Sigmoid colon (tissue), 7 donors: ENCODE data around the gene SF3B6. TPM values are rescaled to one million over a fixed set of nuclear protein-coding genes. Genes with fewer than 3 reads are reported as not detected.

ENCODE experiments used
- DNase-seq: peaks from one replicate; pipeline ENCODE4 v3.0.0-alpha.2; 2019
- H3K27ac ChIP-seq, 4 donors: fragments of 200-600 bp; sonication (generic); one replicate each; pipeline ENCODE4 v1.5.1; 2016 to 2019; ENCODE audit warnings: mild to moderate bottlenecking in 1 of 4
- H3K27me3 ChIP-seq, 3 donors: fragments of 200-600 bp; sonication (generic); one replicate each; pipeline ENCODE4 v1.5.1; 2019; ENCODE audit warnings: mild to moderate bottlenecking in 1 of 3
- H3K36me3 ChIP-seq, 4 donors: fragments of 200-600 bp; sonication (generic); one replicate each; pipeline ENCODE4 v1.5.1; 2016 to 2019
- H3K4me1 ChIP-seq, 4 donors: fragments of 200-600 bp; sonication (generic); one replicate each; pipeline ENCODE4 v1.5.1; 2017 to 2019
- H3K4me3 ChIP-seq, 4 donors: fragments of 200-600 bp; sonication (generic); one replicate each; pipeline ENCODE4 v1.5.1; 2017 to 2019; ENCODE audit warnings: mild to moderate bottlenecking in 2 of 4, moderate library complexity in 1 of 4
- H3K9me3 ChIP-seq, 4 donors: fragments of 200-600 bp in 3 of 4; sonication (generic) in 3 of 4; one replicate each; pipeline versions ENCODE4 v1.5.1 to v1.6.1; 2013 to 2019
- EP300 ChIP-seq, 4 donors: sonication (generic); formaldehyde crosslinking; IDR thresholded peaks; one replicate each; pipeline ENCODE4 v1.6.1; 2017; ENCODE audit warnings: antibody characterized with exemption in 4 of 4
- POLR2A ChIP-seq, 2 donors: fragments of 450-650 bp; IDR thresholded peaks; one replicate each; pipeline ENCODE4 v1.6.1; 2016; ENCODE audit warnings: antibody characterized with exemption in 2 of 2, mild to moderate bottlenecking in 2 of 2, moderate library complexity in 2 of 2
- POLR2AphosphoS5 ChIP-seq, 4 donors: sonication (generic); formaldehyde crosslinking; IDR thresholded peaks; one replicate each; pipeline ENCODE4 v1.6.1; 2017; ENCODE audit warnings: antibody characterized with exemption in 4 of 4
- WGBS, 2 donors: extraction: QIAGEN DNeasy Blood & Tissue Kit; methylation state at CpG; one replicate each; pipeline ENCODE4 v1.1.7; 2013; 5-methylcytosine and 5-hydroxymethylcytosine counted together
- intact Hi-C: fragments of 100-400 bp; cut with DNase I; formaldehyde crosslinking; loops from one replicate; pipeline ENCODE4 v1.15.1; 2023
- polyA plus RNA-seq, 3 donors: library from polyadenylated mRNA; stranded (reverse); fragments of 200-250 nt; gene quantifications; one replicate each; pipeline ENCODE4 v1.2.3, GENCODE V29; 2013
- total RNA-seq, 4 donors: library from RNA; depleted of rRNA; stranded (reverse); fragments of >200 nt; gene quantifications; one replicate each; pipeline ENCODE4 v1.1.0, GENCODE V29; 2016
- TF ChIP-seq, protein P1 (sequence below), 4 experiments: fragments of 450-650 bp in 3 of 4; fragments of 200-600 bp in 1 of 4; IDR thresholded peaks; one replicate each; pipeline ENCODE4 v1.5.1; 2016 to 2019; ENCODE audit warnings: antibody characterized with exemption in 4 of 4, mild to moderate bottlenecking in 3 of 4, moderate library complexity in 2 of 4
- donor health status: healthy with polysubstance abuse.
- donor health status: Bipolar disorder and iron deficiency.
- donor health status: healthy.

SF3B6 gene
- total and polyA plus RNA-seq, 7 donors: 95.6 to 255 (median 140) TPM

DNA sequence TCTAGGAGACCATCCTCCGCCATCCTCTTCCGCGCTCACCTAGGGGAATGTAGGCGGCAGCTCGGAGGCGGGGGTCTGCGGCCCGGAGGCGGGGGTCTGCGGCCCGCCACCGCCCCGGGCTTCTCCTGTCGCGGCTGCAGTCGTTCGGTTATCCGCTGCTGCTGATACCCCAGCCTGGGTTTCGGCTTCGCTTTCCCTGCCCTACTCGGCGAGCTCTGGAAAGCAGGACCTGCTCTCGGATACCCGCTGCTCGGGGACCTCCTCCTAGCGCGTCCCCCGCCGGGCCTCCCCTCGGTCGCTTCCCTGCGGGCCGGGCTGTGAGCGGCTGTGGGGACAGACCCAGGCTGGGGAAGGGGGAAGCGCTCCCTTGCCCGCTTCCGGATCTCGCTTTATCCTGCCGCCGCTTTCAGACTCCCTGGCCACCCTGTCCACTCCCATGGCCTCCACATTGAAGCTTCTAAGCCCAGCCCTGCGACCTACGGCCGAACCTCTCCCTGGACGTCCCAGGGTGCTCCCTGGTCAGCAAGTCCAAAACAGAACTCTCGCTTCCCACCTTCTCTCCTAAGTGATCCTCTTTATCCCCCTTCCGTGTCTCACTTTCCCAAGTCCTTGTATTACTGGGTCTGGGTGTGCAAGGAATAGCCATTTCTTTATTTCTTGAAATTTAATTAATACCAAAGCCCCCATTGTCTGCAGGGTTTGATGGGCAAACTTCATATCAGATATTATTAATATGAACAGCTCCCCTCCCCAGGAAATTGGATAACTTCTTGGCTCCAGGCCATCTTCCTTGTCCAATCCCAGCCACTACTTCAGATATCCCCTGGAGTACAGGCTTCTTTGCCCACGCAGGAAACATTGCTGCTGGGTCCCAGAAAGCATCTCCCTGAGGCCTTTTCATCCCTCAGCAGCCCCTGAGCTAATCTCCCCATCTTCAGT is 25.8 kb downstream of the SF3B6 start:
- TF ChIP-seq POLR2AphosphoS5 (IDR thresholded peaks at IDR 0.05) (no peak), EP300 (IDR thresholded peaks at IDR 0.05) (no peak), POLR2A (IDR thresholded peaks at IDR 0.05) (no peak)
- TF ChIP-seq, protein P1, sequence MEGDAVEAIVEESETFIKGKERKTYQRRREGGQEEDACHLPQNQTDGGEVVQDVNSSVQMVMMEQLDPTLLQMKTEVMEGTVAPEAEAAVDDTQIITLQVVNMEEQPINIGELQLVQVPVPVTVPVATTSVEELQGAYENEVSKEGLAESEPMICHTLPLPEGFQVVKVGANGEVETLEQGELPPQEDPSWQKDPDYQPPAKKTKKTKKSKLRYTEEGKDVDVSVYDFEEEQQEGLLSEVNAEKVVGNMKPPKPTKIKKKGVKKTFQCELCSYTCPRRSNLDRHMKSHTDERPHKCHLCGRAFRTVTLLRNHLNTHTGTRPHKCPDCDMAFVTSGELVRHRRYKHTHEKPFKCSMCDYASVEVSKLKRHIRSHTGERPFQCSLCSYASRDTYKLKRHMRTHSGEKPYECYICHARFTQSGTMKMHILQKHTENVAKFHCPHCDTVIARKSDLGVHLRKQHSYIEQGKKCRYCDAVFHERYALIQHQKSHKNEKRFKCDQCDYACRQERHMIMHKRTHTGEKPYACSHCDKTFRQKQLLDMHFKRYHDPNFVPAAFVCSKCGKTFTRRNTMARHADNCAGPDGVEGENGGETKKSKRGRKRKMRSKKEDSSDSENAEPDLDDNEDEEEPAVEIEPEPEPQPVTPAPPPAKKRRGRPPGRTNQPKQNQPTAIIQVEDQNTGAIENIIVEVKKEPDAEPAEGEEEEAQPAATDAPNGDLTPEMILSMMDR (IDR thresholded peaks at IDR 0.05): no peak
- peak; percentile 70 for DNase-seq
- 10 to 19% methylated on average over 47 of the region's 47 CpGs for WGBS, 2 donors

DNA sequence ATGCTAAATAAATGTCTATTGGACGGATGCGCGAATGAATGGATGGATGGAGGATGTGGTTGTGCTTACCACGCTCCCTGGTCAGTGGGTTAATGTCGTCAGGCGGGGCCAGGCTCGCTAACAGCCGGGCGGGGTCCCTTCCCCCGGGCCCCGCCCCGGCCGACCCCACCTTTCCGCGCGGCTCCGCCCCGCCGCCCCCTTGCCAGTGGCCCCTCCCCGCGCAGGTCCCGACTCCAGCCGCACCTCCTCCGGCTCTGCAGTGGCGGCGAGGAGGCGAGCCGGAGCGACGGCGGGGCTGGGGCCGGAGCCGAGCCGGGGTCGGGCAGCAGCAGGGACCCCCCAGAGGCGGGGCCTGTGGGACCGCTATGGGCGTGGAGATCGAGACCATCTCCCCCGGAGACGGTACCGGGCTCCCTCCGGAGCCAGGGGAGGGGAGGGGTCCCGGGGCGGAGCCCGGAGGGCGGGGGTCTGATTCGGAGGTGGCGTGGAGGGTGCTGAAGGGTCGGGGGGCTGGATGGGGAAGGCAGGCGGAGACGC is 26.6 kb downstream of the SF3B6 start, which contains the start of gene FKBP1B:
FKBP1B (plus strand) TSS at position 257 of the 537 bp plus-strand sequence; CDS start at position 366, 109 bp downstream.
- Histone ChIP-seq H3K27me3 (no peaks in the 10 kb centered on the region), H3K9me3 (no peaks in the 10 kb centered on the region), H3K4me3 (peak within 1 kb of the TSS; percentile 50 to 76 (median 74)), H3K36me3 (no peaks in the 10 kb centered on the region), H3K4me1 (peaks cover 0 to 41% (median 28%) of the 10 kb centered on the region in 4 donors), H3K27ac (peak within 1 kb of the TSS; percentile 47 to 64 (median 60))
- 1% methylated on average over 52 of the region's 52 CpGs for WGBS, 2 donors
- peak; percentile 72 for DNase-seq
- TF ChIP-seq EP300 (IDR thresholded peaks at IDR 0.05): no peak
- TF ChIP-seq POLR2AphosphoS5 (IDR thresholded peaks at IDR 0.05): peak in 1 of 4 donors; percentile 49
- TF ChIP-seq POLR2A (IDR thresholded peaks at IDR 0.05): no peak
- TF ChIP-seq, protein P1 (IDR thresholded peaks at IDR 0.05): no peak
- intact Hi-C loops: loop anchor here (5.0 kb wide), 1 partner anchor 107 kb away; the partner anchor contains the start of gene UBXN2A

More for the DNA sequence above, 25.8 kb downstream of the SF3B6 start:
- no peaks in the 10 kb centered on the region for H3K36me3 ChIP-seq
- intact Hi-C loops: no loop called here
- H3K4me1 ChIP-seq: peaks cover 0 to 41% (median 28%) of the 10 kb centered on the region in 4 donors
- peak overlapping the region; percentile 50 to 76 (median 74) for H3K4me3 ChIP-seq
- no peaks in the 10 kb centered on the region for H3K9me3 ChIP-seq
- H3K27me3 ChIP-seq: no peaks in the 10 kb centered on the region
- H3K27ac ChIP-seq: peak overlapping the region; percentile 47 to 64 (median 60)

DNA sequence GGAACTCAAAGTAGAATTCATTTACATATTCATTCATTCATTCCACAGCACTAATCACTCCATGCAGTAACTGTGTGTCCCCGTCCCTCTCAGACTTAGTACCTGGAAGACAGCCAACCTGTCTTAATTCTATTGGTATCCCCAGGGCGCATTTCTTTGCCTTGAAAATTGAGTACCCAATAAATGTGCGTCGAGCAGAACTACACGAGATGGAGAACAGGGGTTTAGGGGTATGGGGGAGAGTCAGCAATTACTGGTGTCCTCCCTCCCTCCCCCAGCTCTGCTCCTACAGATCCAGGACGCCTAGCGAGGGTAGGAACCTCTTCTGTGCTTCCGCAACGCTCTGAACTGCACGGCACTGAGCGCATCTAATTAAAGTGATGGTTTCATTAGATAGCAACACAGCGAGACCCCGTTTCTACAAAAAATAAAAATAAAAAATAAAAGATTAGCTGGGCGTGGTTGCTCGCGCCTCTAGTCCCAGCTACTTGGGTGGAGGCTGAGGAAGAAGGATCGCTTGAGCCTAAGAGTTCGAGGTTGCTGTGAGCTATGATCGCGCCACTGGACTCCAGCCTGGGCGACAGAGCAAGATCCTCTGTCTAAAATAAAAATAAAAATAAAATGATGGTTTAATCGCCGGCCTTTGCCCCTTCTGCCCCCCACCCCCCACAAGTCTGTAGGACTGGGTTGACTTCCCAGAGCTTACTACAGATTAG is 27.2 kb downstream of the SF3B6 start:
- no peaks in the 10 kb centered on the region for H3K27me3 ChIP-seq
- intact Hi-C loops: loop anchor here (5.0 kb wide), 1 partner anchor 107 kb away; the partner anchor contains the start of gene UBXN2A
- H3K4me1 ChIP-seq: peaks cover 0 to 41% (median 28%) of the 10 kb centered on the region in 4 donors
- H3K36me3 ChIP-seq: no peaks in the 10 kb centered on the region
- TF ChIP-seq, protein P1 (IDR thresholded peaks at IDR 0.05): no peak
- TF ChIP-seq EP300 (IDR thresholded peaks at IDR 0.05) (no peak), POLR2AphosphoS5 (IDR thresholded peaks at IDR 0.05) (no peak), POLR2A (IDR thresholded peaks at IDR 0.05) (no peak)
- 16 to 19% methylated on average over 23 of the region's 23 CpGs for WGBS, 2 donors
- H3K4me3 ChIP-seq: peak overlapping the region; percentile 50 to 76 (median 74)
- no peak for DNase-seq
- no peaks in the 10 kb centered on the region for H3K9me3 ChIP-seq
- H3K27ac ChIP-seq: peak overlapping the region in 2 of 4 donors; percentile 62 to 64

DNA sequence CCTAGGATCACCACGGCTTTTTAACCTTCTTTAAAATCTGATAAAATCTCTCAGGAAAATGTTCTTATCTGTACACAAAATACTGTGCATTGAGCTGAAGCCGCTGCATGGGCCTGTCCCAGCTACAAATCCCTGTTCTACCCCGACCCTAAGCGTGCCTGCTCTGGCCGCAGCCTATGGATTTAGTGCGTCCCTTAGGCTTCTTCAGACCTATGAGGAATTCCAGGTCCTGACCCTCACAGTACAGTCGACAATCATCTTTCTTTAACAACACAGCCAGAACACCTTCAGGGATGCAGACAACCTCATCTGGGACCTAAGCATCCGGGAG is 28.5 kb downstream of the SF3B6 start:
- Histone ChIP-seq H3K27ac (peak overlapping the region in 1 of 4 donors; percentile 74), H3K4me1 (peaks cover 0 to 41% (median 28%) of the 10 kb centered on the region in 4 donors), H3K4me3 (peak overlapping the region in 3 of 4 donors; percentile 68 to 80 (median 73)), H3K9me3 (no peaks in the 10 kb centered on the region), H3K27me3 (no peaks in the 10 kb centered on the region), H3K36me3 (no peaks in the 10 kb centered on the region)
- TF ChIP-seq, protein P1 (IDR thresholded peaks at IDR 0.05): no peak
- TF ChIP-seq POLR2A (IDR thresholded peaks at IDR 0.05) (no peak), EP300 (IDR thresholded peaks at IDR 0.05) (no peak), POLR2AphosphoS5 (IDR thresholded peaks at IDR 0.05) (no peak)
- intact Hi-C loops: loop anchor here (2.0 to 5.0 kb wide), 2 partner anchors 29 to 105 kb away; partner anchors contain the start of genes SF3B6 and UBXN2A
- 41 to 51% methylated on average over 8 of the region's 8 CpGs for WGBS, 2 donors
- no peak for DNase-seq
